ENCODE measurements around the gene HSD3B7.

Gene HSD3B7

DNA sequence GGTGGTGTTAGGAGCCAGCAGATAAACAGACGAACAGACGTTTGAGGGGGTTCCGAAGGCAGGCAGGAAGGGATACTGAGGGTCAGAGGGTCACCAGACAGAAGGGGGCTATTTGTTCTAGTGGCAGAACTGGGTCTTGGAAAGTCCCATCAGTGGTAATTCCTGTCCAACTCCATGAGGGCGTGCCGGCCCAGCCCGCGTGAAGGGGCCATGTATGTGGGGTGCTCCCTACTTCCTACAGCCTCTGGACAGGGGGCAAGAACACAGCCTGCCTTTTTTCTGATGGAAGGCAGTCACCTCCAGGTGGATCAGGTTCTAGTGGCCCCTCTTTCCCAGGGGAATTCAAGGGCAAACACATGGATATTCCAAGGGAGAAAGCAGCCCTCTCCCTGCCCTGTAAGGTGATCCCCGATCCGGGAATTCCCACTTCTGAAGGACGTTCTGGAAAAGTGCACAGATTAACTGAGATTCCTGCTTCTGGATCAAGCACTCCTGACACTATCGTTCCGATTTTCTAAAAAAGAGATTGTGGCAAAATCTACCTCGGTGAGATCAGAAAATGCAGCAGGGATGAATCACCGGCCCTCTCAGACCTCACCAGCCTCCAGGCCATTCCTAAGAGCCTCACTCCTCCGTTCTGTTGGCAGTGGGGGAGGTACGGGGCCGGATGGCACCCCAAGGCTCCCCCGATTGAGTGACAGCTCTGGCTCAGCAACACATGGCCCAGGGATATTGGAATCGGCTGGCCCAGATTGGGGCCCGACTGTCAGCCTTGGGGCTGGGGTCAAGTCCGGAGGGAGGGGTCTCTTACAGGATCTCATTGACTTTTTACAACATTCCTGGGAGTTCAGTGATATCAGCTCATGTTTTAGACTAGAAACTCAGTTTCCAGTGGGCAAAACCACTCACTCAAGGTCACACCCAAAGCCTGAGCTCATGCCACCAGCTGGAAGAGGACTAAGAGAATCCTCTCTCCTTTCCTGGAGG is 13.0 kb downstream of the HSD3B7 start:
- Histone ChIP-seq H3K27ac (ENCODE audit: low read length) (no peak overlapping the region), H3K4me1 (ENCODE audit: insufficient read depth, low read length) (no peaks in the 10 kb centered on the region), H4K20me1 (ENCODE audit: insufficient read depth, low read length) (no peaks in the 10 kb centered on the region; the same call in 1 of the 2 replicates), H3K4me3 (ENCODE audit: low read depth in 1 of 2, low read length in 2 of 2) (no peak overlapping the region), H3K4me2 (ENCODE audit: insufficient read depth, low read length) (no peak overlapping the region), H3K79me2 (ENCODE audit: insufficient read depth, low read length) (no peaks in the 10 kb centered on the region), H3K9ac (ENCODE audit: low read depth, low read length) (no peak overlapping the region), H2AFZ (ENCODE audit: low read depth, low read length) (no peak overlapping the region), H3K27me3 (ENCODE audit: insufficient read depth, low read length, poor library complexity) (no peaks in the 10 kb centered on the region), H3K36me3 (ENCODE audit: insufficient read depth, low read length) (no peaks in the 10 kb centered on the region), H3K9me3 (ENCODE audit: insufficient read depth, low read length, severe bottlenecking) (no peaks in the 10 kb centered on the region)
- TF ChIP-seq EZH2 (IDR thresholded peaks at IDR 0.05; ENCODE audit: borderline replicate concordance, low read depth, low read length, severe bottlenecking), result no peak
- TF ChIP-seq, protein P1, sequence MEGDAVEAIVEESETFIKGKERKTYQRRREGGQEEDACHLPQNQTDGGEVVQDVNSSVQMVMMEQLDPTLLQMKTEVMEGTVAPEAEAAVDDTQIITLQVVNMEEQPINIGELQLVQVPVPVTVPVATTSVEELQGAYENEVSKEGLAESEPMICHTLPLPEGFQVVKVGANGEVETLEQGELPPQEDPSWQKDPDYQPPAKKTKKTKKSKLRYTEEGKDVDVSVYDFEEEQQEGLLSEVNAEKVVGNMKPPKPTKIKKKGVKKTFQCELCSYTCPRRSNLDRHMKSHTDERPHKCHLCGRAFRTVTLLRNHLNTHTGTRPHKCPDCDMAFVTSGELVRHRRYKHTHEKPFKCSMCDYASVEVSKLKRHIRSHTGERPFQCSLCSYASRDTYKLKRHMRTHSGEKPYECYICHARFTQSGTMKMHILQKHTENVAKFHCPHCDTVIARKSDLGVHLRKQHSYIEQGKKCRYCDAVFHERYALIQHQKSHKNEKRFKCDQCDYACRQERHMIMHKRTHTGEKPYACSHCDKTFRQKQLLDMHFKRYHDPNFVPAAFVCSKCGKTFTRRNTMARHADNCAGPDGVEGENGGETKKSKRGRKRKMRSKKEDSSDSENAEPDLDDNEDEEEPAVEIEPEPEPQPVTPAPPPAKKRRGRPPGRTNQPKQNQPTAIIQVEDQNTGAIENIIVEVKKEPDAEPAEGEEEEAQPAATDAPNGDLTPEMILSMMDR (IDR thresholded peaks at IDR 0.05; ENCODE audit: borderline replicate concordance, extremely low read depth, low read length, poor library complexity, severe bottlenecking), result no peak
- ATAC-seq (ENCODE audit: insufficient read depth, low read depth), result no peak
- DNase-seq, result no peak

DNA sequence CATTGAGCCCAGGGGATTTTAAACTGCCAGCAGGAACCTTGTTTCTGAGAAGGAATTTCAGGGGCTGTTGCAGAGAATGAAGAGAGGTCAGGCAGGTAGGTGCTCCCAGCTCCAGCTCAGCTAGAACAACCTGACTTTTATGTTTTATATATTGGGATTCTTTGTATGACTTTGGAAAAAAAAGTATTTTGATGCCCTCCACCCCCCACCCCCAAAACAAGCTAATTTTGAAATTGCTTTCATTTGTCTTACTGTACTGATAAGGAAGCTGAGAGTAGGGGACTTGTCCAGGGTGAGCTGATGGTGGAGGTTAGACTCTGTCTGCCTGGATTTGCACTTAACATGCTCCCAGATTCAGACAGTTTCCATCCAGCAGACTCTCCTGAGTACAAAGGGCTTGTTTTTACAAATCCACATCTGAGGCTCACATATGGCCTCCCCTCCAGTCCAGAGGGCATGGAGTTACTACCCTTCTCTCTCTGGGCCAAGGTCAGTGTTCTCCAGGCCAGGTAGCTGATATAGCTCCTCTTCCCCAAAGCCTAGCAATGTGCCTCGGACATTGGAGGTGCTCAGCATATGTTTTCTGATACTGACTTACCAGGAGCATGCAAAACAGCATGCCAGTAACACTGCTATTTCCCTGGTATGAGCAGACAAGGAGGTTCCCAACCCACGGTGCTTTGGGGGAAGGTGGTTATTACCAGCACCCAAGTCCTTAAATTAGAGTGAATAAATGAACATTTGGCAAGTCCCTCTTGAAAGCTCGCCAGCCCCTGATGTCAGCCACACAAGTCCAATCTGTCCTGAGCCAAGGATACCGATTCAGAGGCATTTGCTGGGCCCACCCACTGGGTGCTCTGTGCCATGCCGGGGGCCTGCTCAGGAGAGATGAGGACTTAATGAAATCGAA is 14.1 kb downstream of the HSD3B7 start:
- no peak overlapping the region for H3K9ac ChIP-seq (ENCODE audit: low read depth, low read length)

DNA sequence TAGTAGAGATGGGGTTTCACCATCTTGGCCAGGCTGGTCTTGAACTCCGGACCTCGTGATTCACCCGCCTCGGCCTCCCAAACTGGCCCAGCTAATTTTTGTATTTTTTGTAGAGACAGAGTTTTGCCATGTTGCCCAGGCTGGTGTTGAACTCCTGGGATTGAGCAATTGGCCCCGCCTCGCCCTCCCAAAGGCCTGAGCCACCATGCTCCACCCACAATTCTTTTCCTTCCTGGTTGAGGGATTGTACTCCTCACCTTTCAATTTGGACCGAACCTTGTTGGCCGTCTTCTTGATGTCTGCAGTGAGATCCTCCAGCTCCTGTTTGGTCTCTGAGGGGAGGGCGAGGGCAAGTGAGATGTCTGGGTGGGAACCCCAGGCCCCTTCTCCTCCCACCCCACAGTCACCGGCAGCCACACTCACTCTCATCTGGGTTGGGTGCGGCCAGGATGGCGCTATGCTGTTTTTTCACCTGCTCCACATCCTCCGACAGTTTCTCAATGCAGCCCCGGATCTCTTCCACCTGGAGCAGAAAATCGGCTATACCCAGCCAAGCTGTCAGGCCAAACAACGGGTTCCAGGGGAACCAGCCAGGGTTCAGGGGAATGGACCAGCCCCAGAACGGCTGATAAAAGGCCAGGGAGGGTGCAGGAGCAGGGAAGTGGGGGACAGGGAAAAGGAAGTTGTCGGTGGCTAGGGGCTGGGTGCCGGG is 15.8 kb downstream of the HSD3B7 start:
- Histone ChIP-seq H2AFZ (ENCODE audit: low read depth, low read length) (no peak overlapping the region), H3K9ac (ENCODE audit: low read depth, low read length) (no peak overlapping the region), H4K20me1 (ENCODE audit: insufficient read depth, low read length) (no peaks in the 10 kb centered on the region; the same call in 1 of the 2 replicates), H3K4me2 (ENCODE audit: insufficient read depth, low read length) (no peak overlapping the region), H3K27me3 (ENCODE audit: insufficient read depth, low read length, poor library complexity) (no peaks in the 10 kb centered on the region), H3K9me3 (ENCODE audit: insufficient read depth, low read length, severe bottlenecking) (no peaks in the 10 kb centered on the region), H3K4me3 (ENCODE audit: low read depth in 1 of 2, low read length in 2 of 2) (no peak overlapping the region), H3K4me1 (ENCODE audit: insufficient read depth, low read length) (no peaks in the 10 kb centered on the region), H3K79me2 (ENCODE audit: insufficient read depth, low read length) (no peaks in the 10 kb centered on the region), H3K27ac (ENCODE audit: low read length) (no peak overlapping the region), H3K36me3 (ENCODE audit: insufficient read depth, low read length) (no peaks in the 10 kb centered on the region)
- TF ChIP-seq EZH2 (IDR thresholded peaks at IDR 0.05; ENCODE audit: borderline replicate concordance, low read depth, low read length, severe bottlenecking), result no peak
- TF ChIP-seq, protein P1 (IDR thresholded peaks at IDR 0.05; ENCODE audit: borderline replicate concordance, extremely low read depth, low read length, poor library complexity, severe bottlenecking), result no peak
- DNase-seq, result no peak
- no peak for ATAC-seq (ENCODE audit: insufficient read depth, low read depth)

More for the DNA sequence above, 14.1 kb downstream of the HSD3B7 start:
- no peak overlapping the region for H2AFZ ChIP-seq (ENCODE audit: low read depth, low read length)
- H3K79me2 ChIP-seq (ENCODE audit: insufficient read depth, low read length), result no peaks in the 10 kb centered on the region
- H3K4me1 ChIP-seq (ENCODE audit: insufficient read depth, low read length), result no peaks in the 10 kb centered on the region
- H3K27me3 ChIP-seq (ENCODE audit: insufficient read depth, low read length, poor library complexity), result no peaks in the 10 kb centered on the region
- no peaks in the 10 kb centered on the region; the same call in 1 of the 2 replicates for H4K20me1 ChIP-seq (ENCODE audit: insufficient read depth, low read length)
- H3K4me2 ChIP-seq (ENCODE audit: insufficient read depth, low read length), result no peak overlapping the region
- DNase-seq (no peak), ATAC-seq (ENCODE audit: insufficient read depth, low read depth) (no peak)
- H3K4me3 ChIP-seq (ENCODE audit: low read depth in 1 of 2, low read length in 2 of 2), result no peak overlapping the region
- no peaks in the 10 kb centered on the region for H3K36me3 ChIP-seq (ENCODE audit: insufficient read depth, low read length)
- H3K9me3 ChIP-seq (ENCODE audit: insufficient read depth, low read length, severe bottlenecking), result no peaks in the 10 kb centered on the region
- no peak overlapping the region for H3K27ac ChIP-seq (ENCODE audit: low read length)
- TF ChIP-seq, protein P1 (IDR thresholded peaks at IDR 0.05; ENCODE audit: borderline replicate concordance, extremely low read depth, low read length, poor library complexity, severe bottlenecking), result no peak
- TF ChIP-seq EZH2 (IDR thresholded peaks at IDR 0.05; ENCODE audit: borderline replicate concordance, low read depth, low read length, severe bottlenecking), result no peak
